GM18511 (cell line): ENCODE data around the gene SESN1.
"Not testable (repeated sequence)": the region's sequence is repeated elsewhere in the genome, so short reads cannot be mapped to it uniquely, and the experiment has no call there.

Experiments
- ATAC-seq: cut with Tn5 transposase; IDR thresholded peaks from one replicate; pipeline ENCODE4 v1.9.1; 2021; ENCODE audit warnings: mild to moderate bottlenecking, moderate library complexity; ENCODE audit not compliant: unreplicated experiment

Gene SESN1

DNA sequence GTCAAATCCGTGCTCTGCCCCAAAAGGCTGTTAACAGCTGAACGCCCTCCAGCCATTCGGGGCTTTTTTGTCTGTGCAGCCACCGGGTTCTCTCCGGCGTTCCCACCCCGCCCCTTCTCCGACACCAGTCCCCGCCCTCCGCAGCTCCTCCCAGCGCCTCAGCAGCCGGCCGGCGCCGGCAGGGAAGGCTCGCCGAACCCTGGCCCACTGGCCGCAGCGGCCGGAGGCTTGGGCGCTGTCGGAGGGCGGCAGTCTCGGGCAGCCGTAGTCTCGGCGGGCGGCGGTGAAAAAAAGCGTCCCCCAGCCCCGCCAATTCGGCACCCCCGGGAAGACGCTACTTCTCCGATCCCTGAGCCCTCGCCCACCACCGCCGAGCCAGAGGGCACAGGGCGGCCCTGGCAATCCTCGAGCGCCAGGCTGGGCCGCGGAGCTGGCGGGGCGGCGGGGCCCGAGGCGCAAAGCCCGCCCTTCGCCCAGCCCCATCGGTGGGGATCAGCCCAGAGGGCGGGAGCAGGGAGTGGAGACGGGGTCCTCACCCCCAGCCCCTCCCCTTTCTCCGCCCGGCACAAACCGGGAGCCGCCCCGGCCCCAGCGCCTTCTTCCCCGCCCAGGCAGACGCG, at the start of gene SESN1:
SESN1 (minus strand) TSS at position 431 of the 620 bp plus-strand sequence. CDS start 773 bp downstream, outside the sequence.
- peak; percentile 70 for ATAC-seq

GRCh38 chr6:109143191-109143590, 48.5 kb upstream of the SESN1 start:
- no peak for ATAC-seq

DNA sequence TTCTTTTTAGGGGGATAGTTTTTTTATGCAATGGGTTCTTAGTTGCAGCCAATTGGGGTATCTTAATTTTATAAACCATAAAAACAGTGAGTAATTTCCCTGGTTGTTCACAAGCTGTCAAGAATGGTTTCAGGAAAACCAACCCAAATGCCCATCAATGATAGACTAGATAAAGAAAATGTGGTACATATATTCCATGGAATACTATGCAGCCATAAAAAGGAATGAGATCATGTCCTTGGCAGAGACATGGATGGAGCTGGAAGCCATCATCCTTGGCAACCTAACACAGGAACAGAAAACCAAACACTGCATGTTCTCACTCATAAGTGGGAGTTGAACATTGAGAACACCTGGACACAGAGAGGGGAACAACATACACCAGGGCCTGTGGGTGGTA, 47.4 kb upstream of the SESN1 start:
- not testable (repeated sequence) for ATAC-seq

DNA sequence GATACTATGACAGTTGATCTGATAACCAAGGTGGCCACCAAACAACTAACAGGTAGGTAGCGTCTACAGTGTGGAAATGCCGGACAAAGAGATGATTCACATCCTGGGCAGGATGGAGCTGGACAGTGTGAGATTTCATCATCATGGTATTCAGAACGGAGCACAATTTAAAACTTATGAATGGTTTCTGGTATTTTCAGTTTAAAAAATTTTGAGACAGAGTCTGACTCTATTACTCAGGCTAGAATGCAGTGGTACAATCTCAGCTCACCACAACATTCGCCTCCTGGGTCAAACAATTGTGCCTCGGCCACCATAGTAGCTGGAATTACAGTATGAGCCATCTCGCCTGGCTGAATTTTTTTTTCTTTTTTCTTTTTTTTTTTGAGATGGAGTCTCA, 44.5 kb upstream of the SESN1 start:
- no peak for ATAC-seq

DNA sequence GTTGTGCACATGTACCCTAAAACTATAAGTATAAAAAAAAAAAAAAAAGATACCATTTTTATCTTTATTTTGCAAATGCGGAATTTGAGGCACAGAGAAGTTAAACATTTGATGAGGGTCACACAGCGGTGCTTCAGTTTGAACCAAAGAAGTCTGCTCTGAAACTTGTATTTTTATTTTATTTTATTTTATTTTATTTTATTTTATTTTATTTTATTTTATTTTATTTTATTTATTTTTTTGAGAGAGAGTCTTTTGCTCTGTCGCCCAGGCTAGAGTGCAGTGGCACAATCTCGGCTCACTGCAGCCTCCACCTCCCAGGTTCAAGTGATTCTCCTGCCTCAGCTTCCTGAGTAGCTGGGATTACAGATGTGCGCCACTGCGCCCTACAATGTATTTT, 41.9 kb upstream of the SESN1 start:
- ATAC-seq: not testable (repeated sequence)

GRCh38 chr6:109136039-109136438, 41.4 kb upstream of the SESN1 start:
- ATAC-seq: not testable (repeated sequence)

DNA sequence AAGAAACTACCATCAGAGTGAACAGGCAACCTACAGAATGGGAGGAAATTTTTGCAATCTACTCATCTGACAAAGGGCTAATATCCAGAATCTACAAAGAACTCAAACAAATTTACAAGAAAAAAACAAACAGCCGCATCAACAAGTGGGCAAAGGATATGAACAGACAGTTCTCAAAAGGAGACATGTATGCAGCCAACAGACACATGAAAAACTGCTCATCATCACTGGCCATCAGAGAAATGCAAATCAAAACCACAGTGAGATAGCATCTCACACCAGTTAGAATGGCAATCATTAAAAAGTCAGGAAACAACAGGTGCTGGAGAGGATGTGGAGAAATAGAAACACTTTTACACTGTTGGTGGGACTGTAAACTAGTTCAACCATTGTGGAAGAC, 41.0 kb upstream of the SESN1 start:
- ATAC-seq: not testable (repeated sequence)

- no peak for ATAC-seq
Observed at GRCh38 chr6:109130065-109130464, 35.4 kb upstream of the SESN1 start.

GRCh38 chr6:109125504-109125903, 30.9 kb upstream of the SESN1 start:
- no peak for ATAC-seq

GRCh38 chr6:109124219-109124618, 29.6 kb upstream of the SESN1 start:
- ATAC-seq: no peak

DNA sequence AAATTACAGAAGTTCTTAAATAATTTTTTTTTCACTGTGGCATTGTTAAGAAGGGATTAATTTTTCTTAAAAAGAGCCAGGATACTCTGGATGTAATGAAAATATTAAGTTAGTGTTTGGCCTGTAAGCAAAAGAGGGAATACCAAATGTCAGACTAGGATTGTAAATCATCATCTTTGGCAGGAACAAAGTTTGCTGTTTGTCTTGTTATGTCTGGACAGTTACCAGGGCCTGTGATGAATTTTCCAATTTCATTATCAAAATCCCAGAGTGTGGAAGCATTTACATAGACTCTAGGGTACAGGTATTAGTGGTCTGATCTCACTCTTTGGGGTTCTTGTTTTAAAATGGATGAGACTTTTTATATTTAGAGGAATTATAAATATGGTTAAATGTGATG, 26.8 kb upstream of the SESN1 start:
- no peak for ATAC-seq

DNA sequence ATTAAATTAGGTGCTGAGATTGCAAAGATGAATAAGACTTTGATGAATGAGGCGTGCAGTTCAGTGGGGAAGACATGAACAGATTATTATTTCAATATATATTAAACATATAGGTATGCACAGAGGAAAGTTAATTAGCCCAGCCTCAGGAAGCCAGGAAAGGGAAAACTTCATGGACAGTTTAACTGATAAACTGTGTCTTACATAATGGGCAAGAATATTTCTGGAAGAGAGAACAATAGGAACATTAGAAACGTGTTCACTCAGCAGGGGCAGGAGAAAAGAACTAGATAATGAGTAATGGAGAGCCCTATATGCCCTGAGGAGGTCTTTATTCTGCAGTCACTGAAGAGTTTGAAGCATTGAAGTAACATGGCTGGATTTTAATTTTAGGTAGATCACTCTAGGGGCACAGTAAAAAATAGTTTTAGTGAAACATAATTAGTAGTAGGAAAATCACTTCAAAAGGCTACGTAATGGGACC, 24.3 kb upstream of the SESN1 start:
- ATAC-seq: no peak

- no peak for ATAC-seq
Observed at GRCh38 chr6:109118337-109118736, 23.7 kb upstream of the SESN1 start.

GRCh38 chr6:109117346-109118035, 22.8 kb upstream of the SESN1 start:
- ATAC-seq: peak; percentile 90

DNA sequence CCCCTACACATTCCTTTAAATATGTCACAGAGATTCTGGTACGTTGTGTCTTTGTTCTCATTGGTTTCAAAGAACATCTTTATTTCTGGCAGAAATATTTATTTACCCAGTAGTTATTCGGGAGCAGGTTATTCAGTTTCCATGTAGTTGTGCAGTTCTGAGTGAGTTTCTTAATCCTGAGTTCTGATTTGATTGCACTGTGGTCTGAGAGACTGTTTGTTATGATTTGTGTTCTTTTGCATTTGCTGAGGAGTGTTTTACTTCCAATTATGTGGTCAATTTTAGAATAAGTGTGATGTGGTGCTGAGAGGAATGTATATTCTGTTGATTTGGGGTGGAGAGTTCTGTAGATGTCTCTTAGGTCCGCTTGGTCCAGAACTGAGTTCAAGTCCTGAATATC, 18.0 kb upstream of the SESN1 start:
- ATAC-seq: not testable (repeated sequence)

GRCh38 chr6:109109663-109110062, 15.0 kb upstream of the SESN1 start:
- not testable (repeated sequence) for ATAC-seq

GRCh38 chr6:109105681-109106080, 11.0 kb upstream of the SESN1 start:
- ATAC-seq: no peak

DNA sequence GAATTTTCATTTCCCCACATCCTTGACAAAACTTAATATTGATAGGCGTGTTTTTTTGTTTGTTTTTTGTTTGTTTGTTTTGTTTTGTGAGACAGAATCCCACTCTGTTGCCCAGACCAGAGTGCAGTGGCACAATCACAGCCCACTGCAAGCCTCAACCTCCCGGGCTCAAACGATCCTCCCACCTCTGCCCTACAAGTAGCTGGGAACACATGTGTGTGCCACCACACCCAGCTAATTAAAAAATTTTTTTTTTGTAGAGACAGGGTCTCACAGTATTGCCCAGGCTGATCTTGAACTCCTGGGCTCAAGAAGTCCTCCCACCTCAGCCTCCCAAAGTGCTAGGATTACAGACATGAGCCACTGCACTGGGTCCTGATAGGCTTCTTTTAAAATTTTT, 9.9 kb upstream of the SESN1 start:
- no peak for ATAC-seq

GRCh38 chr6:109103942-109104341, 9.3 kb upstream of the SESN1 start:
- peak; percentile 73 for ATAC-seq

- no peak for ATAC-seq
Observed at GRCh38 chr6:109102762-109103161, 8.1 kb upstream of the SESN1 start.

GRCh38 chr6:109097661-109098060, 3.0 kb upstream of the SESN1 start:
- ATAC-seq: no peak

DNA sequence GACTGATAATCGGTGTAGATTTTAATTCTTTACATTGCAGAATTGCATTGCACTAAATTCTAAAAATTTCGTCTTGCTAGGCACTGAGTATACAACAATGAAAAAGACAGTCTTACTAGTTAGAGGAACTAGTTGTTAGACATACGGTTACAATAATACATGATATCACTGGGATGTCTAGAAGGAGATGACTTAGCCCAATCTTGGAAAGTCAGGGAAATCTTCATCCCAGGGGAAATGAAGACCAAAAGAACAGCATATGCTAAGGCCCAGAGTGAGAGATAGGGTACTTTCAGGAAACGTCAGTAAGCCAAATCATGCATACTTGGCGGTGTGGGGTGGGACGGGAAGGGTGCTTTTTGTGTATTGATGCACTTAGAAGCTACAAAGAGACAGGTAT, 1.6 kb upstream of the SESN1 start:
- ATAC-seq: no peak

DNA sequence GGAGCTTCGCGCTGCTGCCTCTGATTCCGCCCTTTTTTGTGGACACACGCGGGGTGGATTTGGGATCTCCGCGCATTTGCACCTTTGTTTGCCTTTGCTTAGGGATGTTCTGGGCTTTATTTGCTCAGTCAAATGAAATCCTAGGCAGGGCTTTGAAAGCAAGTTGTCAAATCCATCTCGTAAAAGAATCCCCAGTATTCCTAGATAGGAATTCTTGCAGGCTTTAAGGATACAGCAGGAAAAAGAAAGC, 1.1 kb upstream of the SESN1 start:
- no peak for ATAC-seq
